Epithelial cell of esophagus (primary cell): ENCODE measurements around the gene MYO18B.

Experiments used
- DNase-seq: peaks from one replicate; pipeline ENCODE4 v3.0.0; 2010; ENCODE audit warnings: low read depth
- H3K4me3 ChIP-seq: 2 replicates; pipeline ENCODE4 v1.5.1; 2011; ENCODE audit warnings: mild to moderate bottlenecking, low read length, control low read depth
- CTCF ChIP-seq: IDR thresholded peaks from 2 replicates; pipeline ENCODE4 v1.5.1; 2011; ENCODE audit warnings: low read depth, mild to moderate bottlenecking, low read length, control low read depth, inconsistent platforms; ENCODE audit not compliant: insufficient read depth; ENCODE audit errors: missing control alignments

Gene MYO18B

GRCh38 chr22:25712661-25713400, 29.2 kb upstream of the MYO18B start:
- TF ChIP-seq CTCF, result no peak
- H3K4me3 ChIP-seq, result no peak overlapping the region
- no peak for DNase-seq

GRCh38 chr22:25714070-25714469, 27.9 kb upstream of the MYO18B start:
- H3K4me3 ChIP-seq, result no peak overlapping the region
- no peak for DNase-seq
- TF ChIP-seq CTCF, result no peak

- no peak for DNase-seq
- TF ChIP-seq CTCF, result no peak
- no peak overlapping the region for H3K4me3 ChIP-seq
Measured at GRCh38 chr22:25714739-25715138, 27.2 kb upstream of the MYO18B start.

- no peak overlapping the region for H3K4me3 ChIP-seq
- no peak for TF ChIP-seq CTCF
- DNase-seq, result no peak
Measured at GRCh38 chr22:25716637-25717036, 25.4 kb upstream of the MYO18B start.

- no peak for DNase-seq
- H3K4me3 ChIP-seq, result no peak overlapping the region
- no peak for TF ChIP-seq CTCF
Measured at GRCh38 chr22:25718135-25718840, 23.7 kb upstream of the MYO18B start.

GRCh38 chr22:25722223-25722622, 19.8 kb upstream of the MYO18B start:
- no peak overlapping the region for H3K4me3 ChIP-seq
- DNase-seq, result no peak
- no peak for TF ChIP-seq CTCF
